GM12801 (cell line): Measurements from ENCODE around the gene MDN1.

Source experiments
- TF ChIP-seq, protein P1 (sequence below): IDR thresholded peaks from one replicate; pipeline ENCODE4 v1.5.1; 2011; ENCODE audit warnings: control low read depth; ENCODE audit not compliant: insufficient read length; ENCODE audit errors: extremely low read depth

The MDN1 gene

GRCh38 chr6:89688328-89688727 lies 131.3 kb downstream of the MDN1 start:
- TF ChIP-seq, protein P1, sequence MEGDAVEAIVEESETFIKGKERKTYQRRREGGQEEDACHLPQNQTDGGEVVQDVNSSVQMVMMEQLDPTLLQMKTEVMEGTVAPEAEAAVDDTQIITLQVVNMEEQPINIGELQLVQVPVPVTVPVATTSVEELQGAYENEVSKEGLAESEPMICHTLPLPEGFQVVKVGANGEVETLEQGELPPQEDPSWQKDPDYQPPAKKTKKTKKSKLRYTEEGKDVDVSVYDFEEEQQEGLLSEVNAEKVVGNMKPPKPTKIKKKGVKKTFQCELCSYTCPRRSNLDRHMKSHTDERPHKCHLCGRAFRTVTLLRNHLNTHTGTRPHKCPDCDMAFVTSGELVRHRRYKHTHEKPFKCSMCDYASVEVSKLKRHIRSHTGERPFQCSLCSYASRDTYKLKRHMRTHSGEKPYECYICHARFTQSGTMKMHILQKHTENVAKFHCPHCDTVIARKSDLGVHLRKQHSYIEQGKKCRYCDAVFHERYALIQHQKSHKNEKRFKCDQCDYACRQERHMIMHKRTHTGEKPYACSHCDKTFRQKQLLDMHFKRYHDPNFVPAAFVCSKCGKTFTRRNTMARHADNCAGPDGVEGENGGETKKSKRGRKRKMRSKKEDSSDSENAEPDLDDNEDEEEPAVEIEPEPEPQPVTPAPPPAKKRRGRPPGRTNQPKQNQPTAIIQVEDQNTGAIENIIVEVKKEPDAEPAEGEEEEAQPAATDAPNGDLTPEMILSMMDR = no peak

- TF ChIP-seq, protein P1 = no peak
Observed at GRCh38 chr6:89685311-89685710, 134.3 kb downstream of the MDN1 start.

GRCh38 chr6:89682991-89683390 lies 136.6 kb downstream of the MDN1 start:
- TF ChIP-seq, protein P1 = no peak

GRCh38 chr6:89681983-89682564 lies 137.5 kb downstream of the MDN1 start:
- TF ChIP-seq, protein P1 = no peak

DNA sequence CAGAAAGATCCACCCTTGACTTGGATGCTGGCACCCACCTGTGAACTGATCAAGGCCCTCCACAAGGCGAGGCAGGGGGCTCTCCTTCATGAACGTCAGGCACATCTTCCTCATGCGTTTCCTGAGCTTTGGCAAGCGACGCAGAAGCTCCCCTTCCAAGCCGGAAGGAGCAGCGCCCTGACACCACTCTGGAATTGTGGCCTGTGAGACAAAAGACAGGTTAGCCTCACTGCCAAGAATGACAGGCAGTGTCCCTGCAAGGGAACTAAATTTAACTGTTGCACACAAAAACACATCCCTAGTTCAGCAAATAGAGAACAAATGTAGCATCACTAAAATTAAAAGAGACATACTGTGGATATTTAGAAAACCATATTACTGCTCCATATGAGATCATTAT lies 139.0 kb downstream of the MDN1 start:
- TF ChIP-seq, protein P1 = no peak

- TF ChIP-seq, protein P1 = no peak
Observed at GRCh38 chr6:89680150-89680549, 139.4 kb downstream of the MDN1 start.

- TF ChIP-seq, protein P1 = no peak
Observed at GRCh38 chr6:89679215-89680120, 140.1 kb downstream of the MDN1 start.
